HG02973 (cell line): ENCODE measurements around the gene ZBTB34.

Experiments used
- ATAC-seq: cut with Tn5 transposase; IDR thresholded peaks from one replicate; pipeline ENCODE4 v1.9.1; 2021; ENCODE audit warnings: moderate library complexity; ENCODE audit not compliant: unreplicated experiment

Gene ZBTB34

GRCh38 chr9:126842977-126843799 lies 17.3 kb upstream of the ZBTB34 start:
- ATAC-seq: no peak

GRCh38 chr9:126844085-126844484 lies 16.4 kb upstream of the ZBTB34 start:
- no peak for ATAC-seq

- ATAC-seq: no peak
Observed at GRCh38 chr9:126847051-126847450, 13.4 kb upstream of the ZBTB34 start.

- ATAC-seq: no peak
Observed at GRCh38 chr9:126849591-126850225, 10.7 kb upstream of the ZBTB34 start.

- ATAC-seq: no peak
Observed at GRCh38 chr9:126851286-126851880, 9.1 kb upstream of the ZBTB34 start.

- ATAC-seq: no peak
Observed at GRCh38 chr9:126852086-126852688, 8.3 kb upstream of the ZBTB34 start.

GRCh38 chr9:126853667-126854066 lies 6.8 kb upstream of the ZBTB34 start:
- ATAC-seq: no peak

GRCh38 chr9:126854734-126855133 lies 5.7 kb upstream of the ZBTB34 start:
- ATAC-seq: no peak

GRCh38 chr9:126856326-126856877 lies 4.0 kb upstream of the ZBTB34 start:
- no peak for ATAC-seq

- ATAC-seq: no peak
Observed at GRCh38 chr9:126857261-126857960, 3.0 kb upstream of the ZBTB34 start.

GRCh38 chr9:126859111-126859510 lies 1.3 kb upstream of the ZBTB34 start:
- ATAC-seq: no peak

GRCh38 chr9:126860757-126861466 lies 473 bp downstream of the ZBTB34 start:
- ATAC-seq: peak; percentile 16

- no peak for ATAC-seq
Observed at GRCh38 chr9:126861707-126862103, 1.3 kb downstream of the ZBTB34 start.

GRCh38 chr9:126862104-126862761 lies 1.8 kb downstream of the ZBTB34 start:
- no peak for ATAC-seq

GRCh38 chr9:126864771-126865170 lies 4.3 kb downstream of the ZBTB34 start:
- no peak for ATAC-seq

GRCh38 chr9:126869368-126869767 lies 8.9 kb downstream of the ZBTB34 start:
- no peak for ATAC-seq

GRCh38 chr9:126872516-126872915 lies 12.1 kb downstream of the ZBTB34 start:
- no peak for ATAC-seq

GRCh38 chr9:126874546-126875314 lies 14.3 kb downstream of the ZBTB34 start:
- no peak for ATAC-seq
